HG03196 (cell line): ENCODE results near the gene RASGRF1.

Experiments
- ATAC-seq: cut with Tn5 transposase; IDR thresholded peaks from one replicate; pipeline ENCODE4 v1.9.1; 2021; ENCODE audit not compliant: unreplicated experiment

Gene RASGRF1

DNA sequence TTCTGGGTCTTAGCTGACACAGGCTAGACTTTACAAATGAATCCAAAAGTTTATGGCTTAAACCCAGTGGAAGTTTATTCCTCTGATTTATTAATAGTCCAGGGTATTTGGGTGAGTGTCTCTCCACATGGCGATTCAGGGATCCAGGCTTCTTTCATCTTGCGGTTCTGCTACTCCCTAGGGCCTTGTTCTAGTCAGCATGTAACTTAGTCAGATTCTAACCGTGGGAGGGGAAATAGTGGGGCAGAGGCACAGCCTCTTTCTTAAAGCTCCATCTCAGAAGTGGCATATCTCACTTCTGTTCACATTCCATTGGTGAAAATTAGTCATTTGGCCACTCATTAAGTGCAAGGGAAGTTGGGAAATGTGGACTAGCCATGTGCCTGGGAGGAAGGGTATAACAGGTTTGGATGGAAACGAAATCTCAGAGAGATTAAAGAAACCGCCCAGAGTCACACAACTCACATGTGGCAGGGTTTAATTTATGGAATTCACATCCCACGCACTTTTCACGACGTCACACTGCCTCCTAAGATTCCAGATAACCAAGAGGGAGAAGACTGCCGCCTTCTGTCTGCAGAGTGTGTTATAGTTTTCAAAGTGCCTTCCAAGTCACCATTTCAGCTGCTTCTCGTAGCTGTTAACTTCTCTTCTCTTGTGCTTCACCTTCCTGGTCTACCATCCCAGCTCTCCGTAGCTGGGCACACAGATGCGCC is 11.4 kb upstream of the RASGRF1 start:
- ATAC-seq: no peak

DNA sequence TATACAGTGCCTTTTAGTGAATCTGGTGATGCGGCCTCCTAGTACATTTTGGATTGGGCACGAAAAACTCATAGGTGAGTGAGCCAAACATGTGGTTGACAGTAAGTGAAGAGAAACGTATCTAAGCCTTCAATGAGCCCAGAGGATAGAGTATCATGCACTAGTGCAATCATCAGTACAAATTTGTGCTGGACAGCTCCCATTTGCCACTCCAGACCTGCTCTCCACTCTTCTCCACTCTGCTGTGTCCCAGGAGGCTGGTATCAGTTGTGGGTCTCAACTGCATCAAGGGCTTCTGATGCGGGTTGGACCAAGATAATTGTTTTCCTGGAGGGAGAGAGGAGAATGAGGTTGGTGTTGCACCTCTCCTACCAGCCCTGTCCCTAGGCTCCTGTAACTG is 9.1 kb upstream of the RASGRF1 start:
- ATAC-seq: no peak

GRCh38 chr15:79094611-79095021 is 4.0 kb upstream of the RASGRF1 start:
- ATAC-seq: no peak

- no peak for ATAC-seq
Measured at GRCh38 chr15:79093352-79093935, 2.9 kb upstream of the RASGRF1 start.

- ATAC-seq: no peak
Measured at GRCh38 chr15:79092382-79092781, 1.8 kb upstream of the RASGRF1 start.

DNA sequence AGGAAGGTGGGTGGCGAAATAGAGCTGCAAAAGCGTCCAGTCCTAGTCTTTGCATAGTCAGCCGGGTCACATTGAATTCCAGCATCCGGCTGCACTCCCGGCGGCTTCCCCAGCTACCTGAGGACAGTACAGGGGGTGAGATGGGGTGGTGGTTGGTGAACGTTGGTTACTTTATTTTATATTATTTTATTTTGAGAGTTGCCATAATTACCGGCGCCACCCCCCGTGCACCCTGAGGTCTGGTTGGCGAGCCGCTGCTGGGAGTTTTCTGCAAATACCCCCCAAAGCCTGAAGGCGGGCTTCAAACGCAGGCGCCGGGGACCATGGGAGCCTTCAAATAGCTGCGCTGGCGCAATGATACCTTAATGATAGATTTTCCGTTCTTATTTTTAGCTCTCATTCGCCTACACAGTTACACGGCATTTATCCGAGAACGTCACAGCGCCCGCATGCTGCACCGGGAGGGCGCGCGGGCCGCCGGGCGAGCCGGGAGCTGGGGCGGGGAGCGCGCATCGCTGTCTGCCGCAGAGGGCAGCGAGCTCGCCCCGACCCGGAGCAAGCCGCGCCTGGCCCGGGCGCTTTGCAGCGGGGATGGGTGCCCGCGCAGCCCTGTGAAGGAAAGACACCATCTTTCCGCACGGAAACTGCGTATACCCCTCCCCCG is 756 bp upstream of the RASGRF1 start:
- no peak for ATAC-seq

DNA sequence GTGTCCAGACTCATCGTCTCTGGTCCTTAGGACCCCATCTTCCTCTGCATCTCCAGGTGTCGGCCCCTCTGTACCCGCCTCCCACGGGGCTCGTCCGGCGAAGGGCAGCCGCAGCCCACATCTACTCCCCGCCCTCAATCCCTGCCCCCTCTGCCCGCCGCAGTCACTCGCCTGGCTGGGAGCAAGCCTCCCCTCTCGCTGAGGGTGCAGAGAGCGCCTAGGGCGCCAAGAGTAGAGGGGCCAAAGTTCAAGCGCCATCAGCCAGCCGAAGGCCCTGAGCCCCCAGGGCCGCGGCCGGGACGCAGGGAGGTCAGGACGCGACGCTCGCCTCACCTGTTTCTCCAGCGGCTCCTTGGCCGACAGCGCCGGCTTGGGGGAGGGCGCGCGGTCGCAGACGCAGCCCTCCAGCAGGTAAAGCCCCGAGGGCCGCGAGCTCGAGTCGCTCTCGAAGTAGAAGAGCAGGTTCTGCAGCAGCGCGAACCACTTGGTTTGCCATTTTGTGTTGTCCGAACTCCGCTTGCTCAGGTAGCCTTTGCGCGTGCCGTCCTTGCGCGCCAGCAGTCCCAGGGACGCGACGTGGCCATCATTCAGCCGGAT is 592 bp downstream of the RASGRF1 start:
- ATAC-seq: no peak

DNA sequence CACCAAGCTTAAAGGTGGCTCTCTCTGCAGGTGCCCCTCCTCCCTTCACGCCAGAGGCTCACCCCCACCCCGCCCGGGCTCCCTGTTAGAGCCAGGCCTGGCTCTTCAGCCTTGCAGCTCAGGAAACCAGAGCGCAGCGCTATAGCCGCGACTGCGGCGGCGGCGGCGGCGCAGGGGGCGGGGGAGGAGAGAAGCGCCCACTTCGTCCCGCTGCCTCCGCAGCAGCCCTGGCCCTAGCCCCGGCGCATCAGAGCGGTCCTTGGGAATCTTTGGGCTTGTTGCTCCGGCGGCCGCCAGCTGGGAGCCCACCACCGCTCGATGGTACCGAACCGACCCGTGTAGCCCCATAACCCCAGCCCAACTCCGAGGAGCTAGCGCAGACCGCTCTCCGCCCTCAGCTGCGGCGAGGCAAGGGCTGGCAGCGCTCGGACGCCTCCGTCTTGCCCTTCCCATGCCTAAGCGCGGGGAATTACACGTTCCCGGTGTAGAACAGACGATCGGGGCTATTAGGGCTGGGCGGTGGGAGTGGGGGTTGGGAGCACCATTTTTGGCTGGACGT is 1.2 kb downstream of the RASGRF1 start:
- no peak for ATAC-seq

- no peak for ATAC-seq
Measured at GRCh38 chr15:79088426-79089205, 2.0 kb downstream of the RASGRF1 start.

DNA sequence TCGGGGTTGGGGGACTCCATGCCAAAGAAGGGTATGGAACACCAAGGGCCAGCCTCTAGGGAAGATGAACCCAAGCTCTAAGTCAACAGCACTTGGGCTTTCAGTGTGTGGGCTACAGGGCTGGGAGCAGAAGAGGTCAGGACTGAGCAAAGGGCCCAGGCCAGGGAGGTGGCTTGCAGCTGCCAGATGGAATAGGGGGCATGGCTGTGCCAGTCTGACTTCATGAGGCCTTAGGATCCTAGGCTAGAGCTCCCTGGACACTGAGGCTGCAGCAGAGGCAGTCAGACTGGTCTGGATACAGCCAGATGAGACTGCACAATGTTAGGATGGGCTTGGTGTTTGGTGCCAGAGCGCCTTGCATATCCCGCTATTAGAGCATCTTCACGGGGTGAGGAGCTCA is 3.8 kb downstream of the RASGRF1 start:
- ATAC-seq: no peak

DNA sequence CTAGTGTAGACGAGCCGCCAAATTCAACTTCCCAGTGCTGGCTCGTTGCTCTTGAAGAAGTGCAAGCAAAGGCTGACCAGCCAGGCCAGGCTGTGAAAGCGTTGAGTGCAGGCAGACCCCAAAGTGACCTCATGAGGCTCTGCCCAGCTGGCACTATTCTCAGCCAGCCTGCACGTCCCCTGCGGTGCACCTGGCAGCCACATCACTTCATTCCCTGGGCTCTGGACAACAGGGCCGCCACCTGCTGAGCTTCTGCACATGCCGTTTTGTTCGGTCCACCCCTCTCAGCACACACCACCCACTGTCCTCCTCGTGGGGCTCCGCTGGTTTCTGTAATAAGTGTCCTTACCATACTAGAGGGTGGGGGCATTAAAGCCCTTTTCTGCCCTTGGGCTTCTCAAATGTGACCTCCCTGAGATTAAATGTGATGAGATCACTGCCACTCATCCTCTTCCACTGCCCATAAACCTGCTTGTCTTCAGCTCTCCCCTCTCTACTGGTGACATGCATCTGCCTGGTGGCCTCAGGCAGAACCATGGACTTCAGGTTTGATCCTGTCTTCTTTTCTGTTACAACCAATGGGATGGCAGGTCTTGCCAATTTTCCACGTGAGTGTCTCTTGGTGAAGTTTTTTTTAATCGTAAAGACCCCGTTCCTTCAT is 6.1 kb downstream of the RASGRF1 start:
- ATAC-seq: no peak

- no peak for ATAC-seq
Measured at GRCh38 chr15:79083154-79083553, 7.4 kb downstream of the RASGRF1 start.

DNA sequence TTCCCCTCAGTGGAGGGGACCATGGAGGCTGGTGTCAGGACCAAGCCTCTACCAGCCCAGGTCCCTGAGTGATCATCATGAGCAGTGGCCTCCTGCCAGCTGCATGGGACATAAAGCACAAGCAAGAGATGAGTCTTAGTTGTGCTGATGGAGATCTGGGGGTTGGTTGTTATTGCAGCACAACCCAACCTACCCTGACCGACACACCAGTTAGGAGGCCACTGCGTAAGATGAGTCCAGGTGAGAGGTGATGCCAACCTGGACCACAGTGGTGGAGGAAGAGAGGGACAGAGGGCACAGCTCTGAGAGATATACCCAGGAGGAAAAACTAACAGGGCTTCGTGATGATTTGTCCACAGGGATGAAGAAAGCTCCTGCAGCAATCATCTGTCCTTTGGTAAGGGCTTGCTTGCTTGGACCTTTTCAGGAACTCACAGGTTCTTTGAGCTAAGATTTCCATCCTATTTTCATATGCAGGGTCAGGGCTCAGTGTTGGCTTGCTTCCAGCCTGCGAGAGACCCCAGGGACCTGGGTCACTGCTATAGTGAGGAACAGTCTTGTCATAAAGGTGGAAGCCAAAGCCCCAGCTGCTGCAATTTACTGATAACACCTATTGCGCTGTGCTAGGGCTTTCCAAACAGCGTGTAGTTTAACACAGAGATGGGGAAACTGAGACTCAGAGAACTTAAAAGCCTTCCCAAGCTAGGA is 8.1 kb downstream of the RASGRF1 start:
- no peak for ATAC-seq

DNA sequence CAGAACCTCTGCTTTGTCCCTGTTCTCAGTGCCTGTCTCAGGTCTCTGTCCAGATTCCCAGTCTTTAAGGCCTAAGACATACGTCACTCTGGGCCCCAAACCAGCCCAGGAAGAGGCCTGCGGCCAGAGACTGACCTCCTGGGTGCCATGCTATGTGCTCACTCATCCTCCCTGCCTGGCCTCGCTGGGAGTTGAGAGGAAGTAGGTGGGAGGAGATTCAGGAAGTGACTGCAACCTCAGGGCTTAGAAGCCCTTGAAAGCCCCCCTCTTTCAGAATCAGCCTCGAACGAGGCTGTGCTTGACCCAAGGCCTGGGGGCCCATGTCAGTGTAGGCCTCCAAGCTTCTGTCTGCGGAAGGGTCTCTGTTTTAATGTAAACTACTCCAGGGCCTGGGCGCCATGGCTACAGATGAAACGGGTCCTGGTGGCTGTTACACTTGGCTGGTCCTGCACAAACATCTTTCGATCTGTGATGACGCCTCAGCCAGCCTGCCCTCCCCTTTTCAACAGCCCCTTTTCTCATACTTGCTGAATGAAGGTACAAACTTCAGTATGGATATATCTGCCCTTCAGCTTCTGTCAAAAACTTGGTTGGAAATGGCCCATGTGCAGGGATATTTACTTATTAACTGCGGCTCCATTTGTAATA is 11.7 kb downstream of the RASGRF1 start:
- ATAC-seq: no peak

DNA sequence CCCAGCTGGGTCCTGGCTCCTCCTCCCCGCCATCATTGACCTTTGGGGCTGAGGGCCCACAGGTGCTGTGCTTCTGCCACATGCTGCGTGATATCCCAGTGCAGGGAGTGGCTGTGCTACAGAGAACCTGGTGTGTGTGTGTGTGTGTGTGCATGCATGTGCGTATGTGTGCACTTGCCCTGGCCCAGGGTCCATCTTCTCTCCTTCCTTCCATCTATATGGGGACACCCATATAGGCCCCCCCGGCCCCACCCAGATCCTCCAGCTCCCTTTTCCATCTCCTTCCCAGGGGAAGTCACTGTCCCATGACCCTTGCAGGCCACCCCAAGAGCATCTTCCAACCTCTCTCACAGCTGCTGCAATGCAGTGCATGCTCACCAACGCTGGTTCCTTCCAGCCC is 12.6 kb downstream of the RASGRF1 start:
- ATAC-seq: no peak

- ATAC-seq: no peak
Measured at GRCh38 chr15:79076661-79077060, 13.9 kb downstream of the RASGRF1 start.

- ATAC-seq: no peak
Measured at GRCh38 chr15:79075256-79075655, 15.3 kb downstream of the RASGRF1 start.

- no peak for ATAC-seq
Measured at GRCh38 chr15:79073336-79073735, 17.2 kb downstream of the RASGRF1 start.

- no peak for ATAC-seq
Measured at GRCh38 chr15:79071901-79072300, 18.7 kb downstream of the RASGRF1 start.
